ENCODE results near the gene BRIP1.

GRCh38 chr17:61669522-61669921, 193.8 kb downstream of the BRIP1 start:
- TF ChIP-seq, protein P1, sequence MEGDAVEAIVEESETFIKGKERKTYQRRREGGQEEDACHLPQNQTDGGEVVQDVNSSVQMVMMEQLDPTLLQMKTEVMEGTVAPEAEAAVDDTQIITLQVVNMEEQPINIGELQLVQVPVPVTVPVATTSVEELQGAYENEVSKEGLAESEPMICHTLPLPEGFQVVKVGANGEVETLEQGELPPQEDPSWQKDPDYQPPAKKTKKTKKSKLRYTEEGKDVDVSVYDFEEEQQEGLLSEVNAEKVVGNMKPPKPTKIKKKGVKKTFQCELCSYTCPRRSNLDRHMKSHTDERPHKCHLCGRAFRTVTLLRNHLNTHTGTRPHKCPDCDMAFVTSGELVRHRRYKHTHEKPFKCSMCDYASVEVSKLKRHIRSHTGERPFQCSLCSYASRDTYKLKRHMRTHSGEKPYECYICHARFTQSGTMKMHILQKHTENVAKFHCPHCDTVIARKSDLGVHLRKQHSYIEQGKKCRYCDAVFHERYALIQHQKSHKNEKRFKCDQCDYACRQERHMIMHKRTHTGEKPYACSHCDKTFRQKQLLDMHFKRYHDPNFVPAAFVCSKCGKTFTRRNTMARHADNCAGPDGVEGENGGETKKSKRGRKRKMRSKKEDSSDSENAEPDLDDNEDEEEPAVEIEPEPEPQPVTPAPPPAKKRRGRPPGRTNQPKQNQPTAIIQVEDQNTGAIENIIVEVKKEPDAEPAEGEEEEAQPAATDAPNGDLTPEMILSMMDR (IDR thresholded peaks at IDR 0.05 in 8 of 11, conservative IDR thresholded peaks at IDR 0.05 in 3 of 11): no peak
- TF ChIP-seq POLR2AphosphoS5 (IDR thresholded peaks at IDR 0.05): no peak
- TF ChIP-seq POLR2A (IDR thresholded peaks at IDR 0.05): no peak
